Activated naive CD8-positive, alpha-beta T cell treated with anti-CD3 and anti-CD28 coated beads, Interleukin-2, amount 50 U/mL, for 24 hours (primary cell): ENCODE data around the gene DAZAP2.
"Not testable (repeated sequence)": the region's sequence is repeated elsewhere in the genome, so short reads cannot be mapped to it uniquely, and the experiment has no call there.

ENCODE experiments used
- ATAC-seq: fragments of 150-1000 bp; cut with Tn5 transposase; one replicate; pipeline ENCODE4 v1.10.0; 2021
- DNase-seq: peaks from one replicate; pipeline ENCODE4 v3.0.0; 2021
- H3K27ac Mint-ChIP-seq: one replicate; pipeline ENCODE4 v1.8.0; 2021; ENCODE audit warnings: mild to moderate bottlenecking, mixed read lengths
- H3K27me3 Mint-ChIP-seq: one replicate; pipeline ENCODE4 v1.8.0; 2021; ENCODE audit warnings: mixed read lengths
- H3K36me3 Mint-ChIP-seq: one replicate; pipeline ENCODE4 v1.8.0; 2021; ENCODE audit warnings: low read depth, mixed read lengths
- H3K4me1 Mint-ChIP-seq: one replicate; pipeline ENCODE4 v1.8.0; 2021; ENCODE audit warnings: mixed read lengths
- H3K4me3 Mint-ChIP-seq: one replicate; pipeline ENCODE4 v1.8.0; 2021; ENCODE audit warnings: mild to moderate bottlenecking, moderate library complexity, mixed read lengths
- H3K9me3 Mint-ChIP-seq: one replicate; pipeline ENCODE4 v1.8.0; 2021; ENCODE audit warnings: mixed read lengths

DAZAP2 gene

DNA sequence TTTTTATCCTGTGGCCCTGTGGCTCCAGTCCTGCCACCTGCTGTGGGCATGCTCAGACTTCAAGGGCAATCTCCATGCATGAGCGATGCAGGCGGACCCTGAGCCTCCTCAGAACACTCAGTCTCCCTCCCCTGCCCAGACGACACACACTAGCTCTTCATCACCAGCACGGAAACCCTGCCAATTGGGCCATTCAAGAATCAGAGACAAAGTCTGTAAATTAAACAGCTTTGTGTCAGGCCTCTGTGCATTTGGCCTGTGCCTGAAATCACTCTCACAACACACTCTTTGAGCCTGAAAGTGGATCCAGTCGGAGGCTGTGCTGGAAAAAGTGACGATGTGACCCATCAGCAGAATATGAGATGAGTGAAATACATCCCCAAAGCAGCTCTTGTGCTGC, 33.3 kb upstream of the DAZAP2 start:
- Mint-ChIP-seq H3K9me3 (no peaks in the 10 kb centered on the region), H3K36me3 (no peaks in the 10 kb centered on the region), H3K4me1 (peaks cover 3% of the 10 kb centered on the region), H3K27me3 (no peaks in the 10 kb centered on the region), H3K27ac (peak overlapping the region; percentile 39), H3K4me3 (no peak overlapping the region)
- no peak for DNase-seq
- no peak for ATAC-seq

GRCh38 chr12:51208016-51208660, 30.5 kb upstream of the DAZAP2 start:
- Mint-ChIP-seq H3K36me3 (no peaks in the 10 kb centered on the region), H3K27me3 (no peaks in the 10 kb centered on the region), H3K4me3 (no peak overlapping the region), H3K27ac (no peak overlapping the region), H3K9me3 (no peaks in the 10 kb centered on the region), H3K4me1 (peaks cover under 1% of the 10 kb centered on the region)
- no peak for ATAC-seq
- no peak for DNase-seq

- ATAC-seq = no peak
- Mint-ChIP-seq H3K4me3 (no peak overlapping the region), H3K27me3 (no peaks in the 10 kb centered on the region), H3K36me3 (no peaks in the 10 kb centered on the region), H3K27ac (no peak overlapping the region), H3K9me3 (no peaks in the 10 kb centered on the region), H3K4me1 (no peaks in the 10 kb centered on the region)
- DNase-seq = no peak
Measured at GRCh38 chr12:51209259-51209658, 29.4 kb upstream of the DAZAP2 start.

GRCh38 chr12:51210690-51211395, 27.8 kb upstream of the DAZAP2 start:
- DNase-seq (no peak), ATAC-seq (no peak)
- Mint-ChIP-seq H3K4me1 (no peaks in the 10 kb centered on the region), H3K27ac (no peak overlapping the region), H3K9me3 (no peaks in the 10 kb centered on the region), H3K4me3 (no peak overlapping the region), H3K36me3 (no peaks in the 10 kb centered on the region), H3K27me3 (no peaks in the 10 kb centered on the region)

DNA sequence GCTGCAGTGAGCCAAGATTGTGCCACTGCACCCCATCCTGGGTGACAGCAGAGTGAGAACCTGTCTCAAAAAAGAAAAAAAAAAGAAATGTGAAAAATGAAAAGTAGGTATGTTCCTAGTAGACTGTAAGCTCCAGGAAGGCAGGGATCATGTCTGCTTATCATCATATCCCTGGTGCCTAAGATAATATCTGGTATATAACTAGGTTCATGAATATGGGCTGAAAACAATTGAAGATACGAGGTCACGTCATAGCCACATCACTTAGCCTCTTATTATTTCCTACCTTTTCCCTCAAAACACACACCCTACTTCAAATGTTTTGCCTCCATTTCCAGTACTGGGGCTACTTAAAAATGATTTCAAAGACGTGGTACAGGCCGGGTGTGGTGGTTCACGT, 23.7 kb upstream of the DAZAP2 start:
- H3K4me1 Mint-ChIP-seq = peaks cover 16% of the 10 kb centered on the region
- no peak for DNase-seq
- no peaks in the 10 kb centered on the region for H3K36me3 Mint-ChIP-seq
- H3K27me3 Mint-ChIP-seq = no peaks in the 10 kb centered on the region
- no peak overlapping the region for H3K4me3 Mint-ChIP-seq
- ATAC-seq = no peak
- H3K27ac Mint-ChIP-seq = no peak overlapping the region
- H3K9me3 Mint-ChIP-seq = no peaks in the 10 kb centered on the region

DNA sequence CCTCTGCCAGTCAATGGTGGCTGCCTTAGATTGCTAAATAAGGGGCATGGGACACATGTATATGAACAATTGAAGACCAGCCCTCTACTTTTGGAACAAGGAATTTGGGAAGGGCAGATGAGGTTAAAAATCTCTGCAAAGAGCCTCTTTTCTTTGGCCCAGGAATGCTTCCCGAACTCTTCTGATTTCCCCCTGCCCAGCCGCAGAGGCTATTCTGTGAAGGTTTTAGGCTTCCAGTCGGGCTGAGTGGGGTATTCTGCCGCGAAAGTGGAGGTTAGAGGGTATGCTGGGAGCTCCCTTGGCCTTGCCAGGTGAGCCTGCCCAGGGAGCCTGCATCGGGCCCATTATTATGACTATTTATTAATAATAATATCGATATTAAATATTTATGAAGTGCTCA, 22.0 kb upstream of the DAZAP2 start:
- no peaks in the 10 kb centered on the region for H3K27me3 Mint-ChIP-seq
- peaks cover 16% of the 10 kb centered on the region for H3K4me1 Mint-ChIP-seq
- ATAC-seq (no peak), DNase-seq (no peak)
- peak overlapping the region; percentile 60 for H3K4me3 Mint-ChIP-seq
- no peaks in the 10 kb centered on the region for H3K9me3 Mint-ChIP-seq
- peak overlapping the region; percentile 17 for H3K27ac Mint-ChIP-seq
- no peaks in the 10 kb centered on the region for H3K36me3 Mint-ChIP-seq

DNA sequence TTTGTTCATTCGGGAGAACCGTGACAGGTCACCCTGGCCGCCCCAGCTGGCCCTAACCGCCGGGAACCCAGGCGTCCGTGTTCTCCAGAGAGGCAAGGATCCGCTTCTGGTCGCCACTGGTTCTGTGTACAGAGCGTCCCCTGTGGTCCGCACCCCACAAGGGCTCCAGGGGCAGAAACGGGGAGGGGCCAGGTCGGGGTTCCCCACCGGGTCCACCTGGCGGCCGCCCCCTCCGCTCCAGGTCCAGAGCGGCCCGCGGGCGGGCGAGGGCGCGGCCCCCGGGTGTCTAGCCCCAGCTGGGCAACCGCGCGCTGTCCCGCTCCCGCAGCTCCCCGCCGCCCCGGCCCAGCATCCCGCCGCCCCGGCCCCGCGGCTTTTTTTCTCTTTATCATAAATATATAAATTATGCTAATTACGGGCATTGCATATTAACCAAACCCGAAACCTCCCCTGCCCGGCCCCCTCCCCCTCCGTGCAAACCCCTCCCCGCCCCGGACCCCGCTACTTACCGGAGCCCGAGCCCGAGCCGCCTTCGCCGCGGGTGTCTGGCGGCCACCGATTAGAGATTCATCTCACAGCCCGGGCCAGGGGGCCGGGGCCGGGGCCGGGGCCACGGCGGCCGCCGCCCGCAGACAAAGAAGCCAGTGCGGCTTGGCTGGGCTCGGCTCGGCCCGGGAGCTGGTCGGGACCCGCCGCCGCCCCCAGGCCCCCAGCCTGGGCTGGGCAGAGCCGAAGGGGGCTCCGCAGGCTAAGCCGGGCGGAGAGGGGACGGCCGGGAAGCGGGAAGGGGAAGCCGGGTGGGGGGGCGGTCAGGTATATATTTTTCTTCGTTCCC, 21.3 kb upstream of the DAZAP2 start:
- Mint-ChIP-seq H3K4me3 (peak overlapping the region; percentile 83), H3K36me3 (no peaks in the 10 kb centered on the region), H3K27me3 (no peaks in the 10 kb centered on the region), H3K27ac (peak overlapping the region; percentile 90), H3K4me1 (peaks cover 16% of the 10 kb centered on the region), H3K9me3 (no peaks in the 10 kb centered on the region)
- DNase-seq = peak; percentile 62
- peak; percentile 39 for ATAC-seq

- Mint-ChIP-seq H3K9me3 (no peaks in the 10 kb centered on the region), H3K4me1 (peaks cover 16% of the 10 kb centered on the region), H3K27me3 (no peaks in the 10 kb centered on the region), H3K4me3 (peak within 1 kb of the TSS; percentile 83), H3K36me3 (no peaks in the 10 kb centered on the region), H3K27ac (peak within 1 kb of the TSS; percentile 90)
- ATAC-seq (peak; percentile 78), DNase-seq (peak; percentile 72)
Measured at GRCh38 chr12:51217968-51218606, 20.5 kb upstream of the DAZAP2 start, which contains the start of gene POU6F1. Gene POU6F1, minus strand, starts transcription at chr12:51218062. Its CDS starts 11,226 bp downstream, at chr12:51206836.

- DNase-seq (no peak), ATAC-seq (no peak)
- Mint-ChIP-seq H3K4me1 (peaks cover 16% of the 10 kb centered on the region), H3K36me3 (no peaks in the 10 kb centered on the region), H3K4me3 (peak overlapping the region; percentile 83), H3K27me3 (no peaks in the 10 kb centered on the region), H3K27ac (peak overlapping the region; percentile 90), H3K9me3 (no peaks in the 10 kb centered on the region)
Measured at GRCh38 chr12:51218607-51219161, 19.9 kb upstream of the DAZAP2 start.

GRCh38 chr12:51219322-51219721, 19.3 kb upstream of the DAZAP2 start:
- Mint-ChIP-seq H3K27ac (peak overlapping the region; percentile 66), H3K27me3 (no peaks in the 10 kb centered on the region), H3K36me3 (no peaks in the 10 kb centered on the region), H3K4me1 (peaks cover 16% of the 10 kb centered on the region), H3K9me3 (no peaks in the 10 kb centered on the region), H3K4me3 (peak overlapping the region; percentile 83)
- no peak for DNase-seq
- no peak for ATAC-seq

DNA sequence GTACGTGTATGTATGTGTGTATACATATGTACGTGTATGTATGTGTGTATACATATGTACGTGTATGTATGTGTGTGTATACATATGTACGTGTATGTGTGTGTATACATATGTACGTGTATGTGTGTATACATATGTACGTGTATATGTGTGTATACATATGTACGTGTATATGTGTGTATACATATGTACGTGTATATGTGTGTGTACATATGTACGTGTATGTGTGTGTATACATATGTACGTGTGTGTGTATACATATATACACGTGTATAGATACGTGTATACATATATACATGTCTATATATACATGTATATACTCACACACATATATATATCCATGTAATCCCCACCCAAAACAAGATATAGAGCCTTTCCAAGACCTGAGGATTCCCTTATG, 18.8 kb upstream of the DAZAP2 start:
- not testable (repeated sequence) for H3K27me3 Mint-ChIP-seq, H3K27ac Mint-ChIP-seq, H3K4me3 Mint-ChIP-seq, ATAC-seq, H3K9me3 Mint-ChIP-seq, DNase-seq, H3K36me3 Mint-ChIP-seq
- peaks cover 16% of the 10 kb centered on the region for H3K4me1 Mint-ChIP-seq

DNA sequence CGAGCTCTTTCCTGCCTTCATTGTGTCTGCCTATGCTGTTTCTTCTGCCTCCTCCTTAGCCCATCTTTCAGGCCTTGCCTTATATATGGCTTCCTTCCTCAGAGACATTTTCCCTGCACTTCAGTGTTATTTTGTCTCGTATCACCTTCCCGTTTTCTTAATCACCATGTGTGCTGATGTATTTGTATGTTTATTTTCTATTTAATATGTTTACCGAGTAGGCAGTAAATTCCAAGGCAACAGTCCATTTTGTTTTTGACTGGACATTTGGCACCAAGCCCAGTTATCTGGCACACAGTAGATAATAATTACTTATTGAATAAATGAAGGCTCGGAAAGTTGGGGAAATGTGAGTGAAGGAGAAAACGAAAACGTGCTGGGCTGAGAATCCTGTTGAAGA, 16.2 kb upstream of the DAZAP2 start:
- Mint-ChIP-seq H3K27ac (no peak overlapping the region), H3K36me3 (no peaks in the 10 kb centered on the region), H3K9me3 (no peaks in the 10 kb centered on the region), H3K27me3 (no peaks in the 10 kb centered on the region), H3K4me1 (peaks cover 13% of the 10 kb centered on the region), H3K4me3 (no peak overlapping the region)
- no peak for DNase-seq
- ATAC-seq = no peak

DNA sequence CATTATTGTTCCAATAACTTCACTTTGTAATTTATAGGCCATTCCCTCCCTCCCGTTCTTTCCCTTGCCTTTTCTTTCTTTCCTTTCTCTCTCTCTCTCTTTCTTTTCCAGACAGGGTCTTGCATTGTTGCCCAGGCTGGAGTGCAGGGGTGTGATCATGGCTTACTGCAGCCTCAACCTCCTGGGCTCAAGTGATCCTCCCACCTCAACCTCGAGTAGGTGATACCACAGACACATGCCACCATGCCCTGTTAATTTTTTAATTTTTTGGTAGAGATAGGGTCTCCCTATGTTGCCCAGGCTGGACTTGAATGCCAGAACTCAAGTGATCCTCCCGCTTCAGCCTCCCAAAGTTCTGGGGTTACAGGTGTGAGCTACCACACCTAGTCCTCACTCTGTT, 14.0 kb upstream of the DAZAP2 start:
- Mint-ChIP-seq H3K4me1 (no peaks in the 10 kb centered on the region), H3K4me3 (no peak overlapping the region), H3K27me3 (no peaks in the 10 kb centered on the region), H3K9me3 (no peaks in the 10 kb centered on the region), H3K27ac (no peak overlapping the region), H3K36me3 (no peaks in the 10 kb centered on the region)
- DNase-seq (no peak), ATAC-seq (no peak)

DNA sequence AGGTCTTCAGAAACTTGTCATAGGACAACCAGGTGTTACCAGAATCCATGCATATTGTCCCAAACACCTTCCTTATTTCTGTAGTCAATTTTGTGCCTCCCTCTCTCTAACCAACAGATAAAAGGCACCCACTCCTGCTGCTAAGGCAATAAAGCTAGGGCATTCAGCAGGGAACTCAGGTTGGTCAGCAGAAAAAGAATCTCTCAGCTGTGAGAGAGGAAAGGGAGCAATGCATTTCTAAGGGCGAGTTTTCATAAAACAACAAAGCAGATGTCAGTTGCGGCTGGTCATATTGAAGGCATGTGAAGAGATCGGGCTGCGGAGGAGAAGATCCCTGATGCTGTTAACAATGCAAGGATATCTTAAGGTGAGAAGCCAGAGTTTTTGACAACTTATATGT, 13.4 kb upstream of the DAZAP2 start:
- Mint-ChIP-seq H3K27ac (no peak overlapping the region), H3K9me3 (no peaks in the 10 kb centered on the region), H3K27me3 (no peaks in the 10 kb centered on the region), H3K4me3 (no peak overlapping the region), H3K36me3 (no peaks in the 10 kb centered on the region), H3K4me1 (no peaks in the 10 kb centered on the region)
- no peak for ATAC-seq
- DNase-seq = no peak
